Globus pallidus (tissue), 1 donor: ENCODE results near the gene ALDH8A1.
A peak's percentile ranks its signal among the peaks of the same experiment; 100 is the strongest.
"Not testable (repeated sequence)": the region's sequence is repeated elsewhere in the genome, so short reads cannot be mapped to it uniquely, and the experiment has no call there.

ENCODE experiments used
- DNase-seq: peaks from one replicate; pipeline ENCODE4 v3.0.0-alpha.2; 2015; ENCODE audit warnings: low spot score

ALDH8A1 gene

GRCh38 chr6:134910593-134910935, 39.3 kb downstream of the ALDH8A1 start:
- DNase-seq, result no peak

- DNase-seq, result no peak
Measured at GRCh38 chr6:134909701-134910592, 40.0 kb downstream of the ALDH8A1 start.

DNA sequence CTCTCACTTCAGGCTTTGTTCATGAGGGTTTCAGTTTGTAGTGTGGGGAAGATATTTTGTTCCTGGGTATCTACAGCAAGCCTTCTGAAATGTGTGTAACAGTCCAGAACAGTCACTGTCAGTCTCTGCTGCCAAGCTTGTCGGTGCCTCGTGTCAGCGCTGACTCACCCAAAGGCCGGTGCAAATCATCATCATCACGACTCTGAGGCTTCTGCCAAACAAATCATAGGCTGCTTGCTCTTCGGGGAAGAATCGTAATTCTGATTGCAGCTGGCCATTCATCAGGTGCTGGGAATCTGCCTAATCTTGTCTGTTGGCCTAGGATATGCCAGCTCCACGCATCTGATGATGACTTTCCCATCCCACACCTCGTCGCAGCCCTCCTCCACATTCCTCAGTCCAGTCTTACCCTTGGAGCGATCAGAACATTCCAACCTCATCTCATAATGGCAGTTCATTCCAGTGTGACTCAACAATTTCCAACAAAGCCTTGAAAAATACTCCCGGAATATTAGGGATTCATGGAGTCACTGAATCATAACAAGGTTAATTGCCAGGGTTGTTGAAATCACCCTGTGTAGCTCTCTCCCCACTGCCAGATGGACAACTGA, 40.9 kb downstream of the ALDH8A1 start:
- peak; percentile 37 for DNase-seq

DNA sequence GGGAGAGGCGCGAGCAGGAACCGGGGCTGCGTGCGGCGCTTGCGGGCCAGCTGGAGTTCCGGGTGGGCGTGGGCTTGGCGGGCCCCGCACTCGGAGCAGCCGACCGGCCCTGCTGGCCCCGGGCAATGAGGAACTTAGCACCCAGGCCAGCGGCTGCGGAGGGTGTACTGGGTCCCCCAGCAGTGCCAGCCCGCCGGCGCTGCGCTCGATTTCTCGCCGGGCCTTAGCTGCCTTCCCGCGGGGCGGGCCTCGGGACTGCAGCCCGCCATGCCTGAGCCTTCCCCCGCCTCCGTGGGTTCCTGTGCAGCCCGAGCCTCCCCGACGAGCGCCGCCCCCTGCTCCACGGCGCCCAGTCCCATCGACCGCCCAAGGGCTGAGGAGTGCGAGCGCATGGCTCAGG, 45.2 kb downstream of the ALDH8A1 start:
- DNase-seq, result not testable (repeated sequence)

GRCh38 chr6:134903448-134903847, 46.5 kb downstream of the ALDH8A1 start:
- DNase-seq, result no peak

GRCh38 chr6:134902936-134903335, 47.0 kb downstream of the ALDH8A1 start:
- DNase-seq, result no peak

DNA sequence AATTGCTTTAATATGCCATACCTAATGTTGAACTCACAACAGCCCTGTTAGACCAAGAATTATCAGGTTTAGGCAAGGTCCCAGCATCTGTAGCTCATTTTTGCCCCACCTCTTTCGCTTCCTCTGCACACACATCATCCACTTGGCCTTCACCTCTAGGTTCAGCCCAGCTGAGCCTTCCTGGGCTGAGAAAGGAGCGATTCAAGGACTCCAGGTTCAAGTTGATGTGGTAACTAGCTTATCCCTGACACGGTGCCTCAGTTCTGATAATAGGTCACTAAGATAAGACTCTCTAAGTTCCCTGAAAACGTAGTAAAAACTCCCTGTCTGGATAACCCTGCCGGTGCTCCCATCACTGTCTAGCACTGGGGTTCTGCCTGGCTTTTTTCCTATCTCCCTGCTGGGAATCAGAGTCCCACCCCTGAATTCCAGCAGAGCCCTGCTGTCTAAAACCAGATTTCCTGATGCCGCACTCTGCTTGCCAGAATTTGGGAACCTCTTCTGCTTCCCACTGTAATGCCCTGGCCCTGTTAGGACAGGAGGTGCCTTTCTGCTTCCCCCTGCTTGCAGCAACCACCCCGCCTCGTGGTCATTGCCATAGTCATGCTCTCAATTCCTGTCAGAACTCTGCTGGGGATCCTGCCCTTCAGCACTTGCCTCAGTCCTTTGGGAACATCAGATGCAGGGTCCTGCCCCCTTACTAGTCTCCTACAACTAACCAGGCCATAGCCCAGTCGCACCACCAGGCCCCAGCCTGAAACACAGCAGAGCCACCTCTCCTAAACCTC, 47.6 kb downstream of the ALDH8A1 start:
- no peak for DNase-seq

DNA sequence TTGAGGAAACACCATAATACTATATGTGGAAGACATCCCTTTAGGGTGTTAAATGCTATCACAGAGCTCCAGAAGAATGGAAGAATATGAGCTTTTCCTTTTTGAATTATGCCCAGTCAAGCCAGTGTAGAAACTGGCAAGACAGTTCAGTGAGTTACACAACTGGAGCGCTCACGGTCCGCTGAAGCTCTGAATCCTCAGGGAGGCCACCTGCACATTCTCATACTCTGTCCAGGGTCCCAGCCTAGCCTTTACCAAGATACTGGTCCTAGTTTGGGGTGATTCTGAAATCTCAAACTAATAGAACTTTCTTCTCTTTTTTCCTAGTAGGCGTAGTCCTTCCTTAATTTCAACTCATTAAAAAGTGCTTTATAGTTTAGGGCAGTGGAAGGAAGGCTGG, 51.3 kb downstream of the ALDH8A1 start:
- no peak for DNase-seq

GRCh38 chr6:134898166-134898565, 51.7 kb downstream of the ALDH8A1 start:
- not testable (repeated sequence) for DNase-seq

DNA sequence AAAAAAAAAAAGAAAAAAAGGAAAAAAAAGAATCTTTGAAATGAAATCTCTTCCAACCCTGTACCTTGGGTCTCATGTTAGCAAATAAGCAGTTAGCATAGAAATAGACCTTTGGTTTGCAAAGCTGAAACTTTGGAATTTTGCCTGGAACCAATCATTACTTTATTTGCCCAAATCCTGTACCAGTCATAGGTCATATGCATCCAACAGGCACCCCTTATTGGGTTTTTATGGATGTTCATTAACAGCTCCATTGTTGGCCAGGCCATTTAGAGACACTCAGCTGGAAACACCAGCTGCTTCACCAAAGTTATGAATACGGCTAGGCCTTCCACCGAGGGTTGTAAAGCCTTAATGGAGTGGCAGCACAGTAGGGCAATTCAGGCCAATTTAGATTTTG, 53.0 kb downstream of the ALDH8A1 start:
- no peak for DNase-seq

DNA sequence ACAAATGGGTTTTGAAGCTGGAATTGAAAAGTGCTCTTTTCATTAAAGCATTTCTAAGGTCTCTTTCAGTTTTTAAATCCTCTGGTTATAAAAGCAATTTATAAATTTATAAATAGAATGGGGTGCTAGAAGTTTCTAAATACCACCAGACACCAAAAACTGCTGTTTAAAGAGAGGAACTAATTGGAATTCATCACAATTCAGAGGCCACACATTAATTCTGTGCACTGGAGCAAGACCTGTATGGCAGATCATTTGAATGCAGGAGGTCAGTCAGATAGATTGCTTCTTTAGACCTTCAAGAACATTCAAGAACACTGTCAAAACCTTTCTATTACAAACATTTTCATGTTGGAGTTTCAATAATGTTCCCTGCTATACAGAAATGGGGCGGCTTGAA, 55.1 kb downstream of the ALDH8A1 start:
- no peak for DNase-seq

GRCh38 chr6:134892362-134892761, 57.5 kb downstream of the ALDH8A1 start:
- DNase-seq, result no peak

GRCh38 chr6:134891633-134892032, 58.3 kb downstream of the ALDH8A1 start:
- DNase-seq, result no peak

- DNase-seq, result no peak
Measured at GRCh38 chr6:134888316-134888715, 61.6 kb downstream of the ALDH8A1 start.

- DNase-seq, result no peak
Measured at GRCh38 chr6:134884752-134885151, 65.1 kb downstream of the ALDH8A1 start.

GRCh38 chr6:134883314-134883713, 66.6 kb downstream of the ALDH8A1 start:
- no peak for DNase-seq

DNA sequence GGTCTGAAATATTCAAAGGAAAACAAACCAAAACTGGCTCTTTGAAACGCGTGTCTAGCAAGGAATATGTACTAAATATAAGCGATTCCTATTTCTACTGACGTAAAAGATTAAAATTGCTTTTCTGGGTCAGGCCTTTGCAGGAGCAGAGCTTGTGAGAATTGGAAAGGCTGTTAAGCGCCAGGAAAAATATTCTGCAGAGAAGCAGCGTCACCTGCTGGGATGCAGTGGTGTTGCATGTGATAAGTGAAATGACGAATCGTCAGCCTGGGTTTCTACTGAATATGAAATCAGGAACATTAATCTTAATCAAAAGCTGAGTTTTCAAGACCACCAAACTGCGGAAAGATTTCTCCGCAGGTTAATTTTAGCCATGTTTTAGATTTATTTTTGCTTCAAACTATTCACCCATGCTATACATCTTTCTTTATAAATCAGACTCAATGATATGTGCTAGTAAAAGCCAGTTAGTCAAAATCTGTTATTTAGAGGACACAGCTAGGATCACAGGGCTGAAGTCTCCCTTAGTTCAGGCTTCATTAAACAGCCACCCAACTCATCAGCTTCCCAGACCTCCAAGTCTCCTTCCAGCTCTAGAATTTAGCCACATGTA, 67.4 kb downstream of the ALDH8A1 start:
- peak; percentile 68 for DNase-seq

- no peak for DNase-seq
Measured at GRCh38 chr6:134880487-134881190, 69.3 kb downstream of the ALDH8A1 start.

GRCh38 chr6:134878136-134878535, 71.8 kb downstream of the ALDH8A1 start:
- no peak for DNase-seq

GRCh38 chr6:134875367-134875766, 74.5 kb downstream of the ALDH8A1 start:
- no peak for DNase-seq

DNA sequence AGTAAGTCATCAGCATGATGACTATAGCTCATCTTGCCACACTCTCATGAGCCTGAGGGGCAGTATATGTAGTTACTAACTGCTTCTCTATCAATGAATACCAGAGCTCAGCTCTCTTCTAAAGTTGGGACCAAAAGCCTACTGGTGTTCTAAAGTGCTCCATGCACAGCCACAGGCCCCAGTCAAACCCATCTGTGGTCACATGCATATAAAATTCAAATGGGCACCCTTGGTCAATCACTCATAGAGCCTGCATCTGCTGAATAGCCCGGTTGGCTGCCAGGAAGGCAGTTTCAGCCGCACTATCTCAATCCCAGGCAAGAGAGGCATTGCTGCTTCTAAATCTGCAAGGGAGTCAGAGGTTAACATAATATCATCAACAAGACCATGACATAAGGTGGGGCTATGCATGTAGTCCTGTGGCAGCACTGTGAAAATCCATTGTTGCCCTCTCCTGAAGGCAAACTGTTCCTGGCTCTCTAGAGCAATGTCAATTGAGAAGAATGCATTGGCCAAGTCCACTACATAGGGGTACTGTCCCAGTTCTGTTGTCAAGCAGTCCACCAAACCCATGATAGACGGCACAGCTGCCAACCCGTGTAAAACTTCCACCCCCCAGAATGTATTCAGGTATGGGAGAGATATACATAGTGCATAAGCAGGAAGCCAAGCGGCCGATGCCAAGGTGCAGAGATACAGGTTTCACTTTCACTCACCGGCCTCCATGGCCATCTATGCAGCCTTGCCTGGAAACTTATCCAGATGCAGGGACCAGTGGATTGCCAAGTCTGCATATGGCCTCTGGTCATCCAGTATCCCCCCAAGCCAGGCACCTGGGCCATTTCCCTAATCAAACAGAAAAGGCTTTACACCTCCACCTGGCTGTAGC, 76.2 kb downstream of the ALDH8A1 start:
- no peak for DNase-seq
